ENCODE results near the gene DDTL.

DDTL gene

GRCh38 chr22:24003887-24004286 lies 37.2 kb downstream of the DDTL start:
- TF ChIP-seq MAX (IDR thresholded peaks at IDR 0.05; ENCODE audit: low read depth, low read length) (no peak), POLR2A (IDR thresholded peaks at IDR 0.05; ENCODE audit: extremely low read depth, insufficient read length) (no peak), CTCF (IDR thresholded peaks at IDR 0.05; ENCODE audit: low read depth, low read length) (no peak), MYC (IDR thresholded peaks at IDR 0.05; ENCODE audit: low read depth, low read length) (no peak)
- DNase-seq (ENCODE audit: low read depth), result no peak
- no peak overlapping the region for H3K4me3 ChIP-seq (ENCODE audit: low read depth, low read length)

GRCh38 chr22:24005201-24005600 lies 38.5 kb downstream of the DDTL start, which contains the start of gene GSTT4:
GSTT4 (minus strand) TSS chr22:24005453; CDS start chr22:24005356, 97 bp downstream.
- H3K4me3 ChIP-seq (ENCODE audit: low read depth, low read length), result no peak within 1 kb of the TSS
- TF ChIP-seq POLR2A (IDR thresholded peaks at IDR 0.05; ENCODE audit: extremely low read depth, insufficient read length), result no peak
- TF ChIP-seq MAX (IDR thresholded peaks at IDR 0.05; ENCODE audit: low read depth, low read length), result no peak
- DNase-seq (ENCODE audit: low read depth), result no peak

GRCh38 chr22:24006207-24006913 lies 39.7 kb downstream of the DDTL start:
- H3K4me3 ChIP-seq (ENCODE audit: low read depth, low read length), result no peak overlapping the region
- no peak for TF ChIP-seq CTCF (IDR thresholded peaks at IDR 0.05; ENCODE audit: low read depth, low read length)
- TF ChIP-seq MYC (IDR thresholded peaks at IDR 0.05; ENCODE audit: low read depth, low read length), result no peak
- TF ChIP-seq MAX (IDR thresholded peaks at IDR 0.05; ENCODE audit: low read depth, low read length), result no peak
- TF ChIP-seq POLR2A (IDR thresholded peaks at IDR 0.05; ENCODE audit: extremely low read depth, insufficient read length), result no peak
- no peak for DNase-seq (ENCODE audit: low read depth)

GRCh38 chr22:24006914-24007214 lies 40.2 kb downstream of the DDTL start:
- H3K4me3 ChIP-seq (ENCODE audit: low read depth, low read length), result no peak overlapping the region
- DNase-seq (ENCODE audit: low read depth), result no peak
- TF ChIP-seq MYC (IDR thresholded peaks at IDR 0.05; ENCODE audit: low read depth, low read length) (no peak), CTCF (IDR thresholded peaks at IDR 0.05; ENCODE audit: low read depth, low read length) (no peak), MAX (IDR thresholded peaks at IDR 0.05; ENCODE audit: low read depth, low read length) (no peak), POLR2A (IDR thresholded peaks at IDR 0.05; ENCODE audit: extremely low read depth, insufficient read length) (no peak)

- H3K4me3 ChIP-seq (ENCODE audit: low read depth, low read length), result no peak overlapping the region
- no peak for TF ChIP-seq POLR2A (IDR thresholded peaks at IDR 0.05; ENCODE audit: extremely low read depth, insufficient read length)
- no peak for TF ChIP-seq MAX (IDR thresholded peaks at IDR 0.05; ENCODE audit: low read depth, low read length)
- TF ChIP-seq CTCF (IDR thresholded peaks at IDR 0.05; ENCODE audit: low read depth, low read length), result no peak
- TF ChIP-seq MYC (IDR thresholded peaks at IDR 0.05; ENCODE audit: low read depth, low read length), result no peak
- no peak for DNase-seq (ENCODE audit: low read depth)
These were observed 40.7 kb downstream of the DDTL start for GRCh38 chr22:24007253-24008021.

GRCh38 chr22:24008022-24008283 lies 41.3 kb downstream of the DDTL start:
- H3K4me3 ChIP-seq (ENCODE audit: low read depth, low read length), result no peak overlapping the region
- TF ChIP-seq CTCF (IDR thresholded peaks at IDR 0.05; ENCODE audit: low read depth, low read length), result no peak
- no peak for TF ChIP-seq MAX (IDR thresholded peaks at IDR 0.05; ENCODE audit: low read depth, low read length)
- no peak for TF ChIP-seq POLR2A (IDR thresholded peaks at IDR 0.05; ENCODE audit: extremely low read depth, insufficient read length)
- TF ChIP-seq MYC (IDR thresholded peaks at IDR 0.05; ENCODE audit: low read depth, low read length), result no peak
- no peak for DNase-seq (ENCODE audit: low read depth)

Measured in NB4 (cell line).